ENCODE data around the gene IL6.
"Not testable (repeated sequence)": the region's sequence is repeated elsewhere in the genome, so short reads cannot be mapped to it uniquely, and the experiment has no call there.

IL6 gene

GRCh38 chr7:22686620-22687019 is 40.4 kb upstream of the IL6 start:
- TF ChIP-seq SPI1 (IDR thresholded peaks at IDR 0.05; ENCODE audit: borderline replicate concordance, low read depth) = peak; percentile 23; the same call in 1 of the 2 replicates
- TF ChIP-seq POLR2AphosphoS5 (IDR thresholded peaks at IDR 0.05; ENCODE audit: low read depth) = no peak
- Histone ChIP-seq H3K4me3 (replicated peaks; ENCODE audit: insufficient read depth, low read length) (no peak overlapping the region), H3K27me3 (ENCODE audit: insufficient read depth, poor library complexity, severe bottlenecking) (no peaks in the 10 kb centered on the region), H3K27ac (replicated peaks) (no peak overlapping the region)
- no peak for DNase-seq (ENCODE audit: low read depth in 1 of 2, low spot score in 1 of 2)

DNA sequence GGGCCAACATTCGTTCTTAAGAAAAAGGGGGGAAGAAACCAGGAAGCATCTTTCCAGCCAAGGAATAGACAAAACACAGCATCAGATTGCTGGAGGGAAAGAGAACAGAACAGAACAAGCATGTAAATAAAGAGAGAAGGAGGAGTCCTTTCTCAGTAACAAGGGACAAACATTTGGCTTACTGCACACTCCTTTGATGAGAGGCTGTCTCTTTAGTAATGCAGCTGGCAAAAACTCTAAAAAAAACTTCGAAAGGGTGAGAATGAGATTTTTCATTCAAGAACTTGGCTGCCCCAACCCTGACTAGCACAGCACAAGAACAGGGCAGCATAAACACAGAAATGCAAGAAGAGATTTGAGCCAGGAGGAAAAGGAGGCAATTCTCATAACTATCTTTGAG is 38.9 kb upstream of the IL6 start:
- Histone ChIP-seq H3K27me3 (ENCODE audit: insufficient read depth, poor library complexity, severe bottlenecking) (no peaks in the 10 kb centered on the region), H3K4me3 (replicated peaks; ENCODE audit: insufficient read depth, low read length) (no peak overlapping the region), H3K27ac (replicated peaks) (no peak overlapping the region)
- TF ChIP-seq SPI1 (IDR thresholded peaks at IDR 0.05; ENCODE audit: borderline replicate concordance, low read depth) = no peak
- TF ChIP-seq GABPA (IDR thresholded peaks at IDR 0.05; ENCODE audit: low read depth) = no peak
- no peak for TF ChIP-seq CTCF (IDR thresholded peaks at IDR 0.05; ENCODE audit: insufficient read depth, low read length)
- TF ChIP-seq, protein P1, sequence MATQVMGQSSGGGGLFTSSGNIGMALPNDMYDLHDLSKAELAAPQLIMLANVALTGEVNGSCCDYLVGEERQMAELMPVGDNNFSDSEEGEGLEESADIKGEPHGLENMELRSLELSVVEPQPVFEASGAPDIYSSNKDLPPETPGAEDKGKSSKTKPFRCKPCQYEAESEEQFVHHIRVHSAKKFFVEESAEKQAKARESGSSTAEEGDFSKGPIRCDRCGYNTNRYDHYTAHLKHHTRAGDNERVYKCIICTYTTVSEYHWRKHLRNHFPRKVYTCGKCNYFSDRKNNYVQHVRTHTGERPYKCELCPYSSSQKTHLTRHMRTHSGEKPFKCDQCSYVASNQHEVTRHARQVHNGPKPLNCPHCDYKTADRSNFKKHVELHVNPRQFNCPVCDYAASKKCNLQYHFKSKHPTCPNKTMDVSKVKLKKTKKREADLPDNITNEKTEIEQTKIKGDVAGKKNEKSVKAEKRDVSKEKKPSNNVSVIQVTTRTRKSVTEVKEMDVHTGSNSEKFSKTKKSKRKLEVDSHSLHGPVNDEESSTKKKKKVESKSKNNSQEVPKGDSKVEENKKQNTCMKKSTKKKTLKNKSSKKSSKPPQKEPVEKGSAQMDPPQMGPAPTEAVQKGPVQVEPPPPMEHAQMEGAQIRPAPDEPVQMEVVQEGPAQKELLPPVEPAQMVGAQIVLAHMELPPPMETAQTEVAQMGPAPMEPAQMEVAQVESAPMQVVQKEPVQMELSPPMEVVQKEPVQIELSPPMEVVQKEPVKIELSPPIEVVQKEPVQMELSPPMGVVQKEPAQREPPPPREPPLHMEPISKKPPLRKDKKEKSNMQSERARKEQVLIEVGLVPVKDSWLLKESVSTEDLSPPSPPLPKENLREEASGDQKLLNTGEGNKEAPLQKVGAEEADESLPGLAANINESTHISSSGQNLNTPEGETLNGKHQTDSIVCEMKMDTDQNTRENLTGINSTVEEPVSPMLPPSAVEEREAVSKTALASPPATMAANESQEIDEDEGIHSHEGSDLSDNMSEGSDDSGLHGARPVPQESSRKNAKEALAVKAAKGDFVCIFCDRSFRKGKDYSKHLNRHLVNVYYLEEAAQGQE (IDR thresholded peaks at IDR 0.05; ENCODE audit: insufficient replicate concordance, low read depth) = no peak
- DNase-seq (ENCODE audit: low read depth in 1 of 2, low spot score in 1 of 2) = no peak

GRCh38 chr7:22688934-22689333 is 38.1 kb upstream of the IL6 start:
- not testable (repeated sequence) for H3K27ac ChIP-seq (replicated peaks); H3K4me3 ChIP-seq (replicated peaks; ENCODE audit: insufficient read depth, low read length); DNase-seq (ENCODE audit: low read depth in 1 of 2, low spot score in 1 of 2)

DNA sequence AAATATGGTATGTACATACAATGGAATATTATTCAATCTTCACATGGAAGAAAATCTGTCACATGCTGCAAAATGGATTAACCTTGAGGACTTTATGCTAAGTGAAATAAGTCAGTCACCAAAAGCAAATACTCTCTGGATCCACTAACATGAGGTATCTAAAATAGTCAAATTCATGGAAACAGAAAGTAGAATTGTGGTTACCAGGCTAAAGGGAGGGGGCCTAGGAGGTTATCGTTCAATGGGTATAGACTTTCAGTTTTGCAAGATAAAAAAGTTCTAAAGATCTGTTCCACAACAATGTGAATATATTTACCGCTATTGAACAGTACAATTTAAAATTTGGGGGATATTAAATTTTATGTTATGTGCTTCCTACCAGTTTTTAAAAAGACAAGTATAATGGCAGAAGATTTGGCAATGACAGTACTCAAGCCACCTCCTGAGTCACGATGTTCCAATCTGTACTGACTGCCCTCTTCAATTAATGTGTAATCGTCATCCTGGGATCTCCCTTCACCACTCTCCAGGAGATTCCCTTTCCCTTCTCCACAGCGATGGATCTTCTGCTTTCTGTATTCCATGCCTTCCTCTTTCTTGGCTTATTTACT is 32.3 kb upstream of the IL6 start:
- Histone ChIP-seq H3K27ac (replicated peaks) (no peak overlapping the region), H3K4me3 (replicated peaks; ENCODE audit: insufficient read depth, low read length) (no peak overlapping the region), H3K27me3 (ENCODE audit: insufficient read depth, poor library complexity, severe bottlenecking) (no peaks in the 10 kb centered on the region)
- TF ChIP-seq, protein P1 (IDR thresholded peaks at IDR 0.05; ENCODE audit: insufficient replicate concordance, low read depth) = no peak
- TF ChIP-seq POLR2AphosphoS5 (IDR thresholded peaks at IDR 0.05; ENCODE audit: low read depth) (no peak), GABPA (IDR thresholded peaks at IDR 0.05; ENCODE audit: low read depth) (no peak), CTCF (IDR thresholded peaks at IDR 0.05; ENCODE audit: insufficient read depth, low read length) (no peak), SPI1 (IDR thresholded peaks at IDR 0.05; ENCODE audit: borderline replicate concordance, low read depth) (no peak)
- no peak for DNase-seq (ENCODE audit: low read depth in 1 of 2, low spot score in 1 of 2)

More at GRCh38 chr7:22688934-22689333, 38.1 kb upstream of the IL6 start:
- H3K27me3 ChIP-seq (ENCODE audit: insufficient read depth, poor library complexity, severe bottlenecking) = not testable (repeated sequence)

GRCh38 chr7:22695476-22696132 is 31.4 kb upstream of the IL6 start:
- Histone ChIP-seq H3K4me3 (replicated peaks; ENCODE audit: insufficient read depth, low read length) (no peak overlapping the region), H3K27me3 (ENCODE audit: insufficient read depth, poor library complexity, severe bottlenecking) (no peaks in the 10 kb centered on the region), H3K27ac (replicated peaks) (no peak overlapping the region)
- no peak for DNase-seq (ENCODE audit: low read depth in 1 of 2, low spot score in 1 of 2)
- TF ChIP-seq GABPA (IDR thresholded peaks at IDR 0.05; ENCODE audit: low read depth) (no peak), CTCF (IDR thresholded peaks at IDR 0.05; ENCODE audit: insufficient read depth, low read length) (no peak), SPI1 (IDR thresholded peaks at IDR 0.05; ENCODE audit: borderline replicate concordance, low read depth) (no peak), POLR2AphosphoS5 (IDR thresholded peaks at IDR 0.05; ENCODE audit: low read depth) (no peak)
- TF ChIP-seq, protein P1 (IDR thresholded peaks at IDR 0.05; ENCODE audit: insufficient replicate concordance, low read depth) = no peak
